SK-N-SH (cell line): ENCODE data around the gene SCUBE3. TPM values are rescaled to one million over a fixed set of nuclear protein-coding genes. Genes with fewer than 3 reads are reported as not detected.

Experiments used
- CTCF ChIA-PET: fragments of 300-600, 350-600 bp; formaldehyde crosslinking; extraction: SDS; loops from one replicate; lab custom pipeline; 2021; lab: Yijun Ruan, JAX
- POLR2A ChIA-PET: fragments of 350-600 bp; sonication (Branson Sonifier 250); formaldehyde crosslinking; extraction: SDS; loops from one replicate; lab custom pipeline; 2020; ENCODE audit warnings: antibody characterized with exemption, inconsistent platforms; lab: Yijun Ruan, JAX
- DNase-seq: peaks from one replicate; pipeline ENCODE4 v3.0.0; 2012
- H2AFZ ChIP-seq: fragments of 200-600 bp; sonication (generic); 2 replicates; pipeline ENCODE4 v1.8.1; 2016; ENCODE audit warnings: antibody characterized with exemption, mild to moderate bottlenecking, low read depth
- H3F3A ChIP-seq: fragments of 200-600 bp; sonication (generic); replicated peaks from 2 replicates; pipeline ENCODE3; 2016; ENCODE audit warnings: antibody characterized with exemption, mild to moderate bottlenecking; ENCODE audit not compliant: insufficient read depth
- H3K27ac ChIP-seq, 2 experiments: fragments of 200-500 bp in 1 of 2; fragments of 200-600 bp in 1 of 2; sonication (Bioruptor generic) in 1 of 2; sonication (generic), shearing (Covaris generic) in 1 of 2; 2 replicates each; pipeline versions ENCODE4 v1.5.1 to v1.6.1; 2014 to 2016; ENCODE audit warnings: low read depth in 2 of 2, inconsistent platforms in 1 of 2, low read length in 1 of 2, mild to moderate bottlenecking in 1 of 2, mixed read lengths in 1 of 2
- H3K27me3 ChIP-seq: fragments of 200-600 bp; sonication (generic), shearing (Covaris generic); 2 replicates; pipeline ENCODE4 v1.6.1; 2016; ENCODE audit warnings: mixed run types; ENCODE audit not compliant: insufficient read depth
- H3K36me3 ChIP-seq, 2 experiments: fragments of 200-500 bp in 1 of 2; fragments of 200-600 bp in 1 of 2; sonication (Bioruptor generic) in 1 of 2; sonication (generic) in 1 of 2; replicated peaks in 1 of 2; 2 replicates each; pipeline versions ENCODE3 to v1.5.1; 2014 to 2016; ENCODE audit warnings: low read length in 1 of 2, mild to moderate bottlenecking in 1 of 2; ENCODE audit not compliant: insufficient read depth in 2 of 2, control insufficient read depth in 1 of 2
- H3K4me1 ChIP-seq, 2 experiments: fragments of 200-500 bp in 1 of 2; fragments of 200-600 bp in 1 of 2; sonication (Bioruptor generic) in 1 of 2; sonication (generic), shearing (Covaris generic) in 1 of 2; 2 replicates each; pipeline versions ENCODE4 v1.5.1 to v1.6.1; 2014 to 2016; ENCODE audit warnings: low read depth in 1 of 2, low read length in 1 of 2, mixed run types in 1 of 2; ENCODE audit not compliant: insufficient read depth in 2 of 2, control insufficient read depth in 1 of 2
- H3K4me2 ChIP-seq: fragments of 200-600 bp; sonication (generic), shearing (Covaris generic); 2 replicates; pipeline ENCODE4 v1.6.1; 2017; ENCODE audit warnings: mixed run types
- H3K4me3 ChIP-seq, 2 experiments: fragments of 200-500 bp in 1 of 2; fragments of 200-600 bp in 1 of 2; sonication (Bioruptor generic) in 1 of 2; sonication (generic), shearing (Covaris generic) in 1 of 2; 2 replicates each; pipeline versions ENCODE4 v1.5.1 to v1.8.1; 2014 to 2016; ENCODE audit warnings: low read depth in 2 of 2, inconsistent platforms in 1 of 2, low read length in 1 of 2, mild to moderate bottlenecking in 1 of 2, mixed read lengths in 1 of 2, moderate library complexity in 1 of 2
- H3K79me2 ChIP-seq: fragments of 200-600 bp; sonication (generic); 2 replicates; pipeline ENCODE4 v1.8.1; 2017; ENCODE audit warnings: mild to moderate bottlenecking; ENCODE audit not compliant: insufficient read depth
- H3K9ac ChIP-seq: fragments of 200-600 bp; sonication (generic); 2 replicates; pipeline ENCODE4 v1.6.1; 2017; ENCODE audit warnings: mixed run types
- H3K9me2 ChIP-seq: fragments of 200-600 bp; sonication (generic); 2 replicates; pipeline ENCODE4 v1.6.1; 2017; ENCODE audit warnings: mixed run types
- H3K9me3 ChIP-seq: fragments of 200-600 bp; sonication (generic); 2 replicates; pipeline ENCODE4 v1.6.1; 2017; ENCODE audit warnings: mixed run types, mild to moderate bottlenecking, moderate library complexity
- H4K20me1 ChIP-seq: fragments of 200-600 bp; sonication (generic); 2 replicates; pipeline ENCODE4 v1.6.1; 2017; ENCODE audit warnings: mild to moderate bottlenecking, mixed run types; ENCODE audit not compliant: insufficient read depth
- CHD2 ChIP-seq: fragments of 150-350 bp; IDR thresholded peaks from 2 replicates; pipeline ENCODE4 v1.6.1; 2018; ENCODE audit warnings: low read length; ENCODE audit not compliant: partially characterized antibody
- CTCF ChIP-seq: fragments of 200-600 bp; sonication (generic); IDR thresholded peaks from 2 replicates; pipeline ENCODE4 v1.6.1; 2017; ENCODE audit warnings: antibody characterized with exemption, mild to moderate bottlenecking, moderate library complexity
- EZH2phosphoT487 ChIP-seq: fragments of 200-600 bp; sonication (generic); IDR thresholded peaks from 2 replicates; pipeline ENCODE4 v1.6.1; 2017; ENCODE audit warnings: low read depth, mixed run types, mild to moderate bottlenecking, antibody characterized with exemption, moderate library complexity, borderline replicate concordance
- FOSL2 ChIP-seq: IDR thresholded peaks from 2 replicates; pipeline ENCODE4 v1.4.0; 2012; ENCODE audit warnings: low read depth, mild to moderate bottlenecking, moderate library complexity, borderline replicate concordance
- FOXM1 ChIP-seq: IDR thresholded peaks from 2 replicates; pipeline ENCODE4 v1.4.0; 2012; ENCODE audit warnings: low read depth, mild to moderate bottlenecking
- JUND ChIP-seq: IDR thresholded peaks from 2 replicates; pipeline ENCODE4 v1.4.0; 2012
- MEF2A ChIP-seq: IDR thresholded peaks from 2 replicates; pipeline ENCODE4 v1.4.0; 2012; ENCODE audit warnings: low read depth, borderline replicate concordance
- MXI1 ChIP-seq: IDR thresholded peaks from 2 replicates; pipeline ENCODE4 v1.6.1; 2012; ENCODE audit warnings: mild to moderate bottlenecking, low read depth, low read length, improper control_type of control experiment
- NRF1 ChIP-seq: IDR thresholded peaks from 2 replicates; pipeline ENCODE4 v1.6.1; 2012; ENCODE audit warnings: low read depth, mild to moderate bottlenecking, low read length
- RAD21 ChIP-seq: IDR thresholded peaks from 2 replicates; pipeline ENCODE4 v1.6.1; 2012; ENCODE audit warnings: mild to moderate bottlenecking, low read length
- SIN3A ChIP-seq: IDR thresholded peaks from 2 replicates; pipeline ENCODE4 v1.6.1; 2012; ENCODE audit warnings: low read depth, mild to moderate bottlenecking, low read length, moderate library complexity, borderline replicate concordance
- SMC3 ChIP-seq: IDR thresholded peaks from 2 replicates; pipeline ENCODE4 v1.6.1; 2012; ENCODE audit warnings: low read depth, low read length, improper control_type of control experiment
- USF1 ChIP-seq: IDR thresholded peaks from 2 replicates; pipeline ENCODE4 v1.4.0; 2012; ENCODE audit warnings: low read depth, borderline replicate concordance
- USF2 ChIP-seq: fragments of 150-350 bp; IDR thresholded peaks from 2 replicates; pipeline ENCODE4 v1.6.1; 2017; ENCODE audit warnings: antibody characterized with exemption, low read length, low read depth, borderline replicate concordance
- YY1 ChIP-seq: IDR thresholded peaks from 2 replicates; pipeline ENCODE4 v1.4.0; 2012; ENCODE audit warnings: low read depth, mild to moderate bottlenecking
- ZBTB33 ChIP-seq: IDR thresholded peaks from 2 replicates; pipeline ENCODE4 v1.4.0; 2012; ENCODE audit warnings: low read depth, borderline replicate concordance
- WGBS: methylation state at CpG from one replicate; pipeline ENCODE4 v1.1.6; 2017; ENCODE audit warnings: low lambda C conversion rate; 5-methylcytosine and 5-hydroxymethylcytosine counted together
- polyA plus RNA-seq, 3 experiments: library from polyadenylated mRNA; depleted of rRNA; stranded (reverse); fragments of >200 nt; gene quantifications; 2 replicates each; pipeline ENCODE4 v1.2.3, GENCODE V29; 2012

SCUBE3 gene
- polyA plus RNA-seq, 1 of the 3 experiments (the other 2 are of a cell fraction), result 2.0 TPM

GRCh38 chr6:35215665-35216411 lies 2.1 kb downstream of the SCUBE3 start (continued):
- no peak for TF ChIP-seq MEF2A
- no peak for TF ChIP-seq USF1
- TF ChIP-seq CTCF, result no peak
- no peak for TF ChIP-seq NRF1
- TF ChIP-seq FOSL2, result no peak
- TF ChIP-seq YY1, result no peak
- no peak for TF ChIP-seq SMC3

GRCh38 chr6:35216412-35216732 lies 2.6 kb downstream of the SCUBE3 start:
- Histone ChIP-seq H3F3A (no peaks in the 10 kb centered on the region), H3K9me2 (no peaks in the 10 kb centered on the region), H3K4me2 (no peak overlapping the region; the same call in 1 of the 2 replicates), H3K27me3 (no peaks in the 10 kb centered on the region), H3K9me3 (no peaks in the 10 kb centered on the region), H3K9ac (no peak overlapping the region), H3K36me3 (no peaks in the 10 kb centered on the region), H4K20me1 (no peaks in the 10 kb centered on the region), H3K27ac (no peak overlapping the region), H3K79me2 (peaks cover 9% of the 10 kb centered on the region; the same call in 1 of the 2 replicates), H3K4me1 (peaks cover 0 to 4% of the 10 kb centered on the region in 2 experiments; a peak in 1 of 4 replicates), H2AFZ (no peak overlapping the region), H3K4me3 (peak overlapping the region in 1 of 2 experiments; percentile 11; a peak in 1 of 4 replicates)
- WGBS, result 75% methylated on average over 1 of the region's 1 CpG
- TF ChIP-seq SMC3, result no peak
- TF ChIP-seq FOXM1, result no peak
- no peak for TF ChIP-seq ZBTB33
- TF ChIP-seq SIN3A, result no peak
- no peak for TF ChIP-seq MXI1
- no peak for TF ChIP-seq USF2
- TF ChIP-seq NRF1, result no peak
- no peak for TF ChIP-seq RAD21
- no peak for TF ChIP-seq CHD2
- no peak for TF ChIP-seq FOSL2
- no peak for TF ChIP-seq EZH2phosphoT487
- TF ChIP-seq JUND, result no peak
- no peak for TF ChIP-seq YY1
- CTCF ChIA-PET, result interaction anchor here (1.2 to 4.3 kb wide), 5 partner anchors 12 to 230 kb away, joined by 4 to 29 read pairs (median 6); no protein-coding TSS in a partner anchor
- POLR2A ChIA-PET, result no interaction called here
- no peak for DNase-seq
